Mesenchymal stem cell (in vitro differentiated cells and primary cell): ENCODE measurements around the gene LRRC3C.

ENCODE experiments used
- DNase-seq: peaks from one replicate; pipeline ENCODE4 v3.0.0-alpha.2; 2013
- H2AFZ ChIP-seq: one replicate; pipeline ENCODE4 v1.6.1; 2013; ENCODE audit warnings: low read depth, mild to moderate bottlenecking, control low read depth, inconsistent platforms, low read length, moderate library complexity
- H2AK5ac ChIP-seq: 2 replicates; pipeline ENCODE4 v1.6.1; 2013; ENCODE audit warnings: low read length, moderate library complexity, mild to moderate bottlenecking, inconsistent platforms; ENCODE audit not compliant: severe bottlenecking
- H2BK120ac ChIP-seq: one replicate; pipeline ENCODE4 v1.6.1; 2013; ENCODE audit warnings: low read depth, mild to moderate bottlenecking, inconsistent platforms, low read length, moderate library complexity
- H2BK12ac ChIP-seq, 2 experiments: one replicate each; pipeline ENCODE4 v1.6.1; 2013; ENCODE audit warnings: inconsistent platforms in 2 of 2, low read length in 2 of 2, mild to moderate bottlenecking in 2 of 2, moderate library complexity in 2 of 2, control low read depth in 1 of 2
- H2BK15ac ChIP-seq: one replicate; pipeline ENCODE4 v1.6.1; 2013; ENCODE audit warnings: mild to moderate bottlenecking, low read depth, inconsistent platforms; ENCODE audit not compliant: poor library complexity, severe bottlenecking
- H2BK5ac ChIP-seq: 2 replicates; pipeline ENCODE4 v1.6.1; 2013; ENCODE audit warnings: low read depth, mild to moderate bottlenecking, low read length, control low read depth, inconsistent platforms; ENCODE audit not compliant: poor library complexity, severe bottlenecking
- H3K14ac ChIP-seq, 2 experiments: one replicate each; pipeline ENCODE4 v1.6.1; 2013; ENCODE audit warnings: inconsistent platforms in 2 of 2, low read length in 2 of 2, control low read depth in 1 of 2, mild to moderate bottlenecking in 1 of 2, moderate library complexity in 1 of 2
- H3K18ac ChIP-seq, 2 experiments: one replicate each; pipeline ENCODE4 v1.6.1; 2013; ENCODE audit warnings: inconsistent platforms in 2 of 2, low read length in 2 of 2, control low read depth in 1 of 2, low read depth in 1 of 2, mild to moderate bottlenecking in 1 of 2
- H3K23ac ChIP-seq, 2 experiments: one replicate each; pipeline ENCODE4 v1.6.1; 2013; ENCODE audit warnings: inconsistent platforms in 2 of 2, low read length in 2 of 2, mild to moderate bottlenecking in 2 of 2, moderate library complexity in 2 of 2, control low read depth in 1 of 2
- H3K27ac ChIP-seq: 2 replicates; pipeline ENCODE4 v1.5.1; 2013; ENCODE audit warnings: mild to moderate bottlenecking, moderate library complexity, low read length, control low read depth, inconsistent platforms; ENCODE audit not compliant: poor library complexity, severe bottlenecking
- H3K27me3 ChIP-seq, 2 experiments: 2 replicates each; pipeline versions ENCODE4 v1.6.1 to v1.7.0; 2013; ENCODE audit warnings: low read length in 2 of 2, mild to moderate bottlenecking in 2 of 2, moderate library complexity in 2 of 2, control low read depth in 1 of 2, inconsistent platforms in 1 of 2; ENCODE audit not compliant: control insufficient read depth in 1 of 2, insufficient read depth in 1 of 2
- H3K36me3 ChIP-seq, 2 experiments: 2 replicates each; pipeline versions ENCODE4 v1.6.1 to v1.7.0; 2013; ENCODE audit warnings: low read length in 2 of 2, control low read depth in 1 of 2, inconsistent platforms in 1 of 2, low read depth in 1 of 2, mild to moderate bottlenecking in 1 of 2; ENCODE audit not compliant: insufficient read depth in 2 of 2, control insufficient read depth in 1 of 2
- H3K4ac ChIP-seq, 2 experiments: one replicate each; pipeline ENCODE4 v1.6.1; 2013; ENCODE audit warnings: inconsistent platforms in 2 of 2, low read length in 2 of 2, mild to moderate bottlenecking in 2 of 2, moderate library complexity in 2 of 2, control low read depth in 1 of 2, low read depth in 1 of 2
- H3K4me1 ChIP-seq: 2 replicates; pipeline ENCODE4 v1.6.1; 2013; ENCODE audit warnings: low read depth, low read length, control low read depth; ENCODE audit not compliant: control insufficient read depth, insufficient read depth
- H3K4me2 ChIP-seq: 2 replicates; pipeline ENCODE4 v1.6.1; 2013; ENCODE audit warnings: low read length, mild to moderate bottlenecking, inconsistent platforms; ENCODE audit not compliant: poor library complexity, severe bottlenecking
- H3K4me3 ChIP-seq, 2 experiments: 2 replicates each; pipeline versions ENCODE4 v1.5.1 to v1.7.0; 2013; ENCODE audit warnings: low read length in 2 of 2, mild to moderate bottlenecking in 2 of 2, control low read depth in 1 of 2, low read depth in 1 of 2; ENCODE audit not compliant: insufficient read depth in 1 of 2
- H3K79me1 ChIP-seq: replicated peaks from 2 replicates; pipeline ENCODE4 v1.6.1; 2013; ENCODE audit warnings: mild to moderate bottlenecking, control low read depth, low read length, inconsistent platforms; ENCODE audit not compliant: poor library complexity, severe bottlenecking
- H3K9ac ChIP-seq: 2 replicates; pipeline ENCODE4 v1.7.0; 2013; ENCODE audit warnings: mild to moderate bottlenecking, low read length, moderate library complexity
- H3K9me3 ChIP-seq: 2 replicates; pipeline ENCODE4 v1.7.0; 2013; ENCODE audit warnings: mild to moderate bottlenecking, low read length; ENCODE audit not compliant: control insufficient read depth
- H4K8ac ChIP-seq: one replicate; pipeline ENCODE4 v1.6.1; 2013; ENCODE audit warnings: inconsistent platforms, mild to moderate bottlenecking, low read length, moderate library complexity
- H4K91ac ChIP-seq: one replicate; pipeline ENCODE4 v1.6.1; 2013; ENCODE audit warnings: mild to moderate bottlenecking, low read length, inconsistent platforms
- WGBS: methylation state at CpG from one replicate; pipeline ENCODE4 v1.1.7; 2013; ENCODE audit warnings: mixed read lengths; 5-methylcytosine and 5-hydroxymethylcytosine counted together

Gene LRRC3C

DNA sequence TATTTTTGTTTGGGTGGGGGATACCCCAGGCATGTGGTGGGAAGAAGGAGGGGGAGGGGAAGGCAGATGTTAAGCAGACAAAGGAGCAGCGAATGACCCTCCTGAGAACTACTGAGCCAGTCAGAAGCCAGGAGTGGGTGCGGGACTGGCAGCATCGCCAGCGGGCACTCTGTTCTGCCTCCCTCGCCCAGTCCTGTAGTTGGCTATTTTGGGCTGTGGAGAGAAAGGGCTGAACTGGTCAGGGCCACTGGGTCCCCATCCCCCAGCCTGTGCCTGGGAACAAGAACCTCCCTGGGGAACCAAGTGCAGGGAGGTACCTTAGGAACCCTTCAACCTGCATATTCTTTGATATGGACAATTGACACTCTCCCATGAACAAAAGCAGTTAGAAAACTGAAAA lies 6.4 kb downstream of the LRRC3C start:
- 90% methylated on average over 5 of the region's 5 CpGs for WGBS
- no peak overlapping the region for H3K23ac ChIP-seq

DNA sequence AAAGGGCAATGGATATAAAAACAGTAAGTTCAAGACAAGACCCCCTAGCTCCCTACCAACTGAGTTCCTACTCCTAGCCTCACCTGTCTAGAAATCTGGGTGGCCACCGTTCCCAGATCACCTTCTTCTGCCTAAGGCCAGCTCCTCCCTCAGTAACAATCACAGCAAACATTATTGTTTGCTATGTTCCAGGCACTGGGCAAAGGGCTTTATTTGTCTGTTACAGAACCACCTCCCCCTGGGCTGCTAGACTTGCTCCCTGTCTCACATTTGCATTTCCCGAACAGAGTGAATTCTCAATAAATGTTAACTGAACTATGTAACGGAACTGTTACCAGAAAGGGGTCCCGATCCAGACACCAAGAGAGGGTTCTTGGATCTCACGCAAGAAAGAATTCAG lies 6.8 kb downstream of the LRRC3C start:
- no peak overlapping the region for H2AFZ ChIP-seq

More for the DNA sequence above, 6.4 kb downstream of the LRRC3C start:
- Histone ChIP-seq H3K79me1 (no peaks in the 10 kb centered on the region), H3K9me3 (no peaks in the 10 kb centered on the region), H2BK5ac (no peak overlapping the region), H2BK15ac (no peak overlapping the region), H3K4me2 (no peak overlapping the region), H2BK120ac (no peak overlapping the region), H3K27ac (no peak overlapping the region), H3K4me1 (peaks cover 6% of the 10 kb centered on the region), H3K4me3 (no peak overlapping the region), H3K14ac (no peak overlapping the region), H2AFZ (no peak overlapping the region), H3K18ac (no peak overlapping the region), H2BK12ac (no peak overlapping the region), H4K91ac (no peak overlapping the region), H2AK5ac (no peak overlapping the region), H3K36me3 (no peaks in the 10 kb centered on the region), H4K8ac (no peak overlapping the region), H3K27me3 (no peaks in the 10 kb centered on the region), H3K4ac (no peak overlapping the region), H3K9ac (no peak overlapping the region)
- no peak for DNase-seq

GRCh38 chr17:39935909-39936308 lies 8.4 kb downstream of the LRRC3C start:
- H3K27me3 ChIP-seq = no peaks in the 10 kb centered on the region
- no peak overlapping the region for H3K14ac ChIP-seq
- no peak overlapping the region for H3K4me2 ChIP-seq
- no peak overlapping the region for H2BK5ac ChIP-seq
- no peak overlapping the region for H2BK12ac ChIP-seq
- H3K23ac ChIP-seq = no peak overlapping the region
- H3K4me3 ChIP-seq = no peak overlapping the region
- H3K9me3 ChIP-seq = no peaks in the 10 kb centered on the region
- H4K91ac ChIP-seq = no peak overlapping the region
- no peak overlapping the region for H3K4ac ChIP-seq
- H3K36me3 ChIP-seq = no peaks in the 10 kb centered on the region
- H2BK15ac ChIP-seq = no peak overlapping the region
- no peak overlapping the region for H2AK5ac ChIP-seq
- H3K9ac ChIP-seq = no peak overlapping the region
- no peak for DNase-seq
- H3K4me1 ChIP-seq = peaks cover 9% of the 10 kb centered on the region
- 49% methylated on average over 3 of the region's 3 CpGs for WGBS
- H2AFZ ChIP-seq = no peak overlapping the region
- H3K18ac ChIP-seq = no peak overlapping the region
- no peak overlapping the region for H2BK120ac ChIP-seq
- H3K79me1 ChIP-seq = no peaks in the 10 kb centered on the region
- no peak overlapping the region for H4K8ac ChIP-seq
- H3K27ac ChIP-seq = no peak overlapping the region

More for the DNA sequence above, 6.8 kb downstream of the LRRC3C start:
- Histone ChIP-seq H3K9ac (no peak overlapping the region), H3K14ac (no peak overlapping the region), H3K27ac (no peak overlapping the region), H3K4me2 (no peak overlapping the region), H3K4ac (no peak overlapping the region), H3K79me1 (no peaks in the 10 kb centered on the region), H3K9me3 (no peaks in the 10 kb centered on the region), H2BK120ac (no peak overlapping the region), H3K36me3 (no peaks in the 10 kb centered on the region), H3K4me3 (no peak overlapping the region), H3K18ac (no peak overlapping the region), H4K8ac (peak overlapping the region; percentile 14), H3K23ac (no peak overlapping the region), H2BK12ac (no peak overlapping the region), H3K4me1 (peaks cover 6% of the 10 kb centered on the region), H2AK5ac (no peak overlapping the region), H3K27me3 (no peaks in the 10 kb centered on the region), H4K91ac (no peak overlapping the region), H2BK5ac (no peak overlapping the region), H2BK15ac (no peak overlapping the region)
- no peak for DNase-seq
- 88% methylated on average over 5 of the region's 5 CpGs for WGBS

DNA sequence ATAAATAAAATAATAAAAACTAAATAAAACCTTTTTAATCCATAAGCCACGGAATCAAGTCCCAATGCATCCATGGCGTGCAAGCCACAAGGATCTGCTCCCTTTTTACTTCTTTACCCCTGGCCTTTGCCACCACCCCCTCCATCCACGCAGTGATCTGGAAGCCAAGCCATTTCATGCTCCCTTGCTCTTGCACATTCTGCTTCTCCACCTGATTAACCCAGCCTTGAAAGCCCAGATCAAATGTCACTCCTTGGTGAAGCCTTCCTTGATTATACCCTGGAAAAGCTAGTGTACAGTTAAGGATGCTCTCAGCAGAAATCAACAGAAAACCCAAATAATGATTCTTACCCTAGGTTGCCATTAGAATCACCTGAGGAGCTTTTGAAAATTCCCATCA lies 9.9 kb downstream of the LRRC3C start:
- Histone ChIP-seq H4K8ac (no peak overlapping the region), H3K79me1 (no peaks in the 10 kb centered on the region), H2BK12ac (no peak overlapping the region), H2BK5ac (no peak overlapping the region), H3K4me3 (no peak overlapping the region), H2AFZ (no peak overlapping the region), H3K9ac (no peak overlapping the region), H4K91ac (no peak overlapping the region), H3K4ac (no peak overlapping the region), H2BK15ac (no peak overlapping the region), H3K9me3 (no peaks in the 10 kb centered on the region), H3K18ac (no peak overlapping the region), H3K27me3 (peaks cover 0 to 2% of the 10 kb centered on the region in 2 experiments), H2BK120ac (no peak overlapping the region), H3K27ac (no peak overlapping the region), H3K36me3 (no peaks in the 10 kb centered on the region), H3K4me1 (peaks cover 9% of the 10 kb centered on the region), H3K23ac (no peak overlapping the region), H2AK5ac (no peak overlapping the region), H3K14ac (no peak overlapping the region), H3K4me2 (no peak overlapping the region)
- 88% methylated on average over 3 of the region's 3 CpGs for WGBS
- DNase-seq = no peak
